Activated naive CD4-positive, alpha-beta T cell treated with anti-CD3 and anti-CD28 coated beads for 36 hours (primary cell): ENCODE results near the gene LRP3. TPM values are rescaled to one million over a fixed set of nuclear protein-coding genes. Genes with fewer than 3 reads are reported as not detected.
"Not testable (repeated sequence)": the region's sequence is repeated elsewhere in the genome, so short reads cannot be mapped to it uniquely, and the experiment has no call there.

Experiments used
- CTCF ChIA-PET: fragments of 350-600 bp; sonication (Branson Sonifier 250); formaldehyde crosslinking; loops from one replicate; lab custom pipeline; 2021; ENCODE audit warnings: antibody characterized with exemption; lab: Charles Lee
- DNase-seq: peaks from one replicate; pipeline ENCODE4 v3.0.0-alpha.2; 2020
- H3K27ac Mint-ChIP-seq: one replicate; pipeline ENCODE4 v1.8.0; 2021; ENCODE audit warnings: mild to moderate bottlenecking, mixed read lengths
- H3K27me3 Mint-ChIP-seq: one replicate; pipeline ENCODE4 v1.8.0; 2021; ENCODE audit warnings: low read depth, mixed read lengths
- H3K36me3 Mint-ChIP-seq: one replicate; pipeline ENCODE4 v1.8.0; 2021; ENCODE audit warnings: low read depth, mixed read lengths
- H3K4me1 Mint-ChIP-seq: one replicate; pipeline ENCODE4 v1.8.0; 2021; ENCODE audit warnings: low read depth, mixed read lengths
- H3K4me3 Mint-ChIP-seq: one replicate; pipeline ENCODE4 v1.8.0; 2021; ENCODE audit warnings: mild to moderate bottlenecking, moderate library complexity, mixed read lengths
- H3K9me3 Mint-ChIP-seq: one replicate; pipeline ENCODE4 v1.8.0; 2021; ENCODE audit warnings: mixed read lengths
- intact Hi-C: fragments of 100-400 bp; cut with micrococcal nuclease; formaldehyde crosslinking; loops from one replicate; pipeline ENCODE4 v1.15.1; 2023
- total RNA-seq, 2 experiments: library from RNA; stranded (reverse); gene quantifications; one replicate each; pipeline ENCODE4 v1.2.3, GENCODE V29; 2021

The LRP3 gene
- total RNA-seq, 2 experiments from 2014 or later: 0.76 to 0.84 TPM

- no peak for DNase-seq
- intact Hi-C loops: no loop called here
- CTCF ChIA-PET: no interaction called here
- H3K9me3 Mint-ChIP-seq: no peaks in the 10 kb centered on the region
- no peak overlapping the region for H3K27ac Mint-ChIP-seq
- H3K4me1 Mint-ChIP-seq: no peaks in the 10 kb centered on the region
- no peak overlapping the region for H3K4me3 Mint-ChIP-seq
- H3K27me3 Mint-ChIP-seq: no peaks in the 10 kb centered on the region
- H3K36me3 Mint-ChIP-seq: no peaks in the 10 kb centered on the region
These were observed 21.5 kb downstream of the LRP3 start for GRCh38 chr19:33215438-33216197.

- CTCF ChIA-PET: interaction anchor here (0.7 kb wide), 1 partner anchor 59 kb away, joined by 4 read pairs; no protein-coding TSS in a partner anchor
- Mint-ChIP-seq H3K27me3 (no peaks in the 10 kb centered on the region), H3K4me1 (no peaks in the 10 kb centered on the region), H3K4me3 (no peak overlapping the region), H3K36me3 (no peaks in the 10 kb centered on the region), H3K27ac (no peak overlapping the region), H3K9me3 (no peaks in the 10 kb centered on the region)
- intact Hi-C loops: no loop called here
- no peak for DNase-seq
These were observed 22.2 kb downstream of the LRP3 start for GRCh38 chr19:33216198-33216830.

GRCh38 chr19:33217881-33218280, 23.8 kb downstream of the LRP3 start:
- Mint-ChIP-seq H3K27me3 (peaks cover 5% of the 10 kb centered on the region), H3K4me1 (no peaks in the 10 kb centered on the region), H3K36me3 (no peaks in the 10 kb centered on the region), H3K27ac (no peak overlapping the region), H3K9me3 (no peaks in the 10 kb centered on the region), H3K4me3 (no peak overlapping the region)
- DNase-seq: no peak
- intact Hi-C loops: no loop called here
- CTCF ChIA-PET: no interaction called here

- Mint-ChIP-seq H3K36me3 (no peaks in the 10 kb centered on the region), H3K9me3 (no peaks in the 10 kb centered on the region), H3K4me1 (no peaks in the 10 kb centered on the region), H3K27me3 (peaks cover 12% of the 10 kb centered on the region), H3K4me3 (no peak overlapping the region), H3K27ac (no peak overlapping the region)
- no peak for DNase-seq
- CTCF ChIA-PET: no interaction called here
- intact Hi-C loops: no loop called here
These were observed 25.2 kb downstream of the LRP3 start for GRCh38 chr19:33219261-33219815.

- CTCF ChIA-PET: no interaction called here
- Mint-ChIP-seq H3K36me3 (no peaks in the 10 kb centered on the region), H3K4me1 (peaks cover 2% of the 10 kb centered on the region), H3K9me3 (no peaks in the 10 kb centered on the region), H3K27ac (no peak overlapping the region), H3K4me3 (no peak overlapping the region), H3K27me3 (peaks cover 20% of the 10 kb centered on the region)
- intact Hi-C loops: no loop called here
- no peak for DNase-seq
These were observed 26.0 kb downstream of the LRP3 start for GRCh38 chr19:33220115-33220514.

GRCh38 chr19:33220735-33221134, 26.6 kb downstream of the LRP3 start:
- CTCF ChIA-PET: no interaction called here
- Mint-ChIP-seq H3K4me3 (no peak overlapping the region), H3K4me1 (peaks cover 3% of the 10 kb centered on the region), H3K9me3 (no peaks in the 10 kb centered on the region), H3K27me3 (peaks cover 21% of the 10 kb centered on the region), H3K36me3 (no peaks in the 10 kb centered on the region), H3K27ac (no peak overlapping the region)
- DNase-seq: no peak
- intact Hi-C loops: no loop called here

- DNase-seq: no peak
- peaks cover 28% of the 10 kb centered on the region for H3K27me3 Mint-ChIP-seq
- H3K27ac Mint-ChIP-seq: no peak overlapping the region
- intact Hi-C loops: no loop called here
- H3K4me1 Mint-ChIP-seq: peaks cover 10% of the 10 kb centered on the region
- H3K4me3 Mint-ChIP-seq: no peak overlapping the region
- H3K36me3 Mint-ChIP-seq: no peaks in the 10 kb centered on the region
- CTCF ChIA-PET: no interaction called here
- no peaks in the 10 kb centered on the region for H3K9me3 Mint-ChIP-seq
These were observed 27.5 kb downstream of the LRP3 start for GRCh38 chr19:33221638-33222037.

- H3K9me3 Mint-ChIP-seq, H3K4me3 Mint-ChIP-seq, H3K27ac Mint-ChIP-seq, intact Hi-C loops, H3K4me1 Mint-ChIP-seq, CTCF ChIA-PET, H3K36me3 Mint-ChIP-seq, DNase-seq: not testable (repeated sequence)
- peaks cover 32% of the 10 kb centered on the region for H3K27me3 Mint-ChIP-seq
These were observed 28.1 kb downstream of the LRP3 start for GRCh38 chr19:33222255-33222654.

- peaks cover 14% of the 10 kb centered on the region for H3K9me3 Mint-ChIP-seq
- H3K4me3 Mint-ChIP-seq: peak overlapping the region; percentile 11
- H3K36me3 Mint-ChIP-seq: peaks cover 6% of the 10 kb centered on the region
- H3K4me1 Mint-ChIP-seq: peaks cover 10% of the 10 kb centered on the region
- H3K27me3 Mint-ChIP-seq: peaks cover 52% of the 10 kb centered on the region
- CTCF ChIA-PET: interaction anchor here (0.5 to 1.7 kb wide), 5 partner anchors 40 to 263 kb away, joined by 3 to 7 read pairs (median 3); no protein-coding TSS in a partner anchor
- no peak overlapping the region for H3K27ac Mint-ChIP-seq
- no peak for DNase-seq
- intact Hi-C loops: loop anchor here (5.0 kb wide), 1 partner anchor 83 kb away; no protein-coding TSS in a partner anchor
These were observed 30.7 kb downstream of the LRP3 start for GRCh38 chr19:33224694-33225457.

- H3K27ac Mint-ChIP-seq: no peak within 1 kb of the TSS
- DNase-seq: no peak
These were observed 31.4 kb downstream of the LRP3 start, which contains the start of gene SLC7A10 for GRCh38 chr19:33225458-33225926. TSS of gene SLC7A10 (minus strand) at chr19:33225850. CDS start at chr19:33225703, 147 bp downstream.

GRCh38 chr19:33226550-33227241, 32.6 kb downstream of the LRP3 start:
- CTCF ChIA-PET: no interaction called here
- Mint-ChIP-seq H3K4me3 (peak overlapping the region; percentile 49), H3K36me3 (peaks cover 6% of the 10 kb centered on the region), H3K9me3 (peaks cover 14% of the 10 kb centered on the region), H3K27ac (no peak overlapping the region), H3K27me3 (peaks cover 60% of the 10 kb centered on the region), H3K4me1 (peaks cover 10% of the 10 kb centered on the region)
- intact Hi-C loops: loop anchor here (5.0 kb wide), 1 partner anchor 84 kb away; no protein-coding TSS in a partner anchor
- no peak for DNase-seq

More at GRCh38 chr19:33225458-33225926, 31.4 kb downstream of the LRP3 start, which contains the start of gene SLC7A10:
- Mint-ChIP-seq H3K9me3 (peaks cover 14% of the 10 kb centered on the region), H3K27me3 (peaks cover 54% of the 10 kb centered on the region), H3K4me1 (peaks cover 10% of the 10 kb centered on the region), H3K36me3 (peaks cover 6% of the 10 kb centered on the region), H3K4me3 (peak within 1 kb of the TSS; percentile 49)
- CTCF ChIA-PET: interaction anchor here (1.1 kb wide), 1 partner anchor 41 kb away, joined by 4 read pairs; no protein-coding TSS in a partner anchor
- intact Hi-C loops: loop anchor here (5.0 kb wide), 1 partner anchor 83 kb away; no protein-coding TSS in a partner anchor
